ENCODE data around the gene PTTG1.

The PTTG1 gene

DNA sequence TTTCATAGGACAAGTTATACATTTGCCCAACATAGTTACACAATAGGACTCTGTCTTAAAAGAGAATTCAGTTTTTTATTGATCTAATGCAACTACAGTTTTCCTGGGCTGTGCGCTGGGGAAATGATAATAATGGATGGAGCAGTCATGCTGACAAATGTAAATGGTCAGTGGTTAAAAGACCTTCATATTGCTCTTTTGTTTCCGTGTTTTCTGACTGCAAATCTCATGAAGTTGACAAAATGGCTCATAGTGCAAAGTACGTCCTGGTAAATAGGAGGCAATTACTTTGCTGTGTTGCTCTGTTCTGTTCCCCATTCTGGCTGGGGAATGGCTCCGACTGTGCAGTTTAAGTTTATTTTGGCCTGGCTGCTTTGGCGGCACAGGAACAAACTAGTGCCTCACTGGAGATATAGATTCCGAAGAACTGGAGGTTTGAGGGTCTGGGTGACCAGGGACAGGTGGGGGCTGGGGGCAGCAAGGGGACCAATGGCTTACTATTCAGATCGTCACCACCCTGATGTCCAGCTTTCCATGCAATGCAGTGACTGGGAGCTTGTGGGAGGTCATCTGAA is 54.3 kb downstream of the PTTG1 start:
- DNase-seq, result no peak

DNA sequence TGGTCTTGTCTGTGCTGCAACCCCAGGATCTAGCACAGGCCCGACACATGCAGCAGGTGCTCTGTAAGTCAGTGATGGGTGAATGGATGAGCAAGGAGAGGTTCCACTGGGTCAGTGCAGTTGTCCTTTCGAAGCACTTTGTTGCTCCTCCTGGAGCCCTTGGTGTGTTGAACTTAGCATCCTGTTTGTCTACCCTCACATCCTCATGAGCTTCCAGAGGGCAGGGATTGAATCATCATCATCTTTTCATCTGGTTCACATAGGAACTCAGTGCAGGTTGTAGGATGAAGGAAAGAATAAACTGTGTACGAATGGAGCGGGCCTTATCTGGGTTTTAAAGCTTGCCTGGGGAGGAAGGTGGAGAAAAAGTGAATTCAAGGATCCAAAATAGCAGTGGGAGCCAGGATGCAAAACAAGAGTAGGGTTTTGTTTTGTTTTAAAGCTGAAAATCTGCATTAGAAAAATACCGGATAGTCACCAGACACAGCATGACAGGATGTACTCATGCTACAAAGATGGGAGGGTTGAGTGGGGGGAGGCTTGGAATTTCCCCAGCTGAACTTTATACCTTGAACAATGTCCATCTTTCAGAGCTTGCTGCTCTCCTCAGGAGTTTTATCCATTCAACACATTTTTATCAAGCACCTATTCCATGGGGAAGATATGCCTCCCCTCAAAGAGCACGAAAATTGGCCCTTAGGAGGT is 55.8 kb downstream of the PTTG1 start:
- DNase-seq, result no peak

DNA sequence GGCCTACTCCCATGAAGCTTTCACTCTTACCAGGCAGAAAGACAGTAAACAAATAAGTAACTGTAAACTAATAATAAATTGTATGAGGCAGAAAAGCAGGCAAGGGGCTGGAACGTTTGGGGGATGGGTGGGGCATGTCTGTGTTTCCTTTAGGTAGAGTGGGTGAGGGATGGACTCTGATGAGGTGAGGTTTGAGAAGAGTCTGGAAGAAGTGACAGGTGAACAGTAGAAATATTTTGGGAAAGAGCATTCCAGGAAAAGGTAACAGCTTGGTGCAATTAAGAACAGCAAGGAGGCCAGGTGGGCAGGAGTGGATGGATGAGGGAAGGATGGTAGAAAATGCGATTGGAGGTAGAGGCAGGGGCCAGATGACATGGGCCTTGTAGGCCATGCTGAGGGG is 56.5 kb downstream of the PTTG1 start:
- no peak for DNase-seq

Data from stimulated activated naive CD4-positive, alpha-beta T cell treated with Interleukin-2 at 50 U/mL for 16 hours (primary cell).